ENCODE measurements around the gene PRAMEF9.

GRCh38 chr1:13228343-13228781, 56.7 kb downstream of the PRAMEF9 start:
- TF ChIP-seq YY1 (IDR thresholded peaks at IDR 0.05; ENCODE audit: insufficient read depth, insufficient read length), result no peak
- TF ChIP-seq ZNF274 (IDR thresholded peaks at IDR 0.05; ENCODE audit: low read depth, low read length), result no peak
- TF ChIP-seq SUZ12 (IDR thresholded peaks at IDR 0.05; ENCODE audit: extremely low read depth, insufficient read depth, insufficient read length), result no peak
